ENCODE data around the gene MTAP.

GRCh38 chr9:21976334-21976875, 174.0 kb downstream of the MTAP start:
- TF ChIP-seq CTCF (IDR thresholded peaks at IDR 0.05) (no peak), POLR2A (IDR thresholded peaks at IDR 0.05) (no peak), POLR2AphosphoS5 (IDR thresholded peaks at IDR 0.05) (no peak), EP300 (IDR thresholded peaks at IDR 0.05; ENCODE audit: low read depth) (no peak)

All from transverse colon (tissue), 4 donors.